Measurements from ENCODE around the gene ZNF592. TPM values are rescaled to one million over a fixed set of nuclear protein-coding genes. Genes with fewer than 3 reads are reported as not detected.

ZNF592 gene
- total and polyA plus RNA-seq, 10 donors, result 5.2 to 36.2 (median 32.5) TPM

- Histone ChIP-seq H3K4me1 (peaks cover 16 to 66% (median 27%) of the 10 kb centered on the region in 6 donors), H3K4me3 (no peak overlapping the region), H3K9me3 (no peaks in the 10 kb centered on the region), H3K36me3 (peaks cover 0 to 73% (median 36%) of the 10 kb centered on the region in 6 donors), H3K27ac (no peak overlapping the region), H3K27me3 (replicated peaks in 1 of 7) (no peaks in the 10 kb centered on the region)
- intact Hi-C loops (cut with DNase I; ENCODE audit: low total_unique reads), result loop anchor here (10.0 kb wide), 1 partner anchor 62 kb away; no protein-coding TSS in a partner anchor
- DNase-seq, result no peak
- no peak for TF ChIP-seq POLR2A (IDR thresholded peaks at IDR 0.05)
- TF ChIP-seq CTCF (IDR thresholded peaks at IDR 0.05 in 8 of 11, conservative IDR thresholded peaks at IDR 0.05 in 3 of 11), result no peak
- no peak for TF ChIP-seq POLR2AphosphoS5 (IDR thresholded peaks at IDR 0.05)
- WGBS, 5 donors, result 79 to 97% (median 87%) methylated on average over 6 of the region's 6 CpGs
Measured at GRCh38 chr15:84766461-84767035, 18.2 kb downstream of the ZNF592 start.

GRCh38 chr15:84772031-84772430 is 23.6 kb downstream of the ZNF592 start:
- Histone ChIP-seq H3K36me3 (peaks cover 0 to 86% (median 27%) of the 10 kb centered on the region in 6 donors), H3K4me1 (peaks cover 0 to 70% (median 33%) of the 10 kb centered on the region in 6 donors), H3K27me3 (replicated peaks in 1 of 7) (no peaks in the 10 kb centered on the region), H3K27ac (peak overlapping the region in 6 of 8 donors; percentile 2 to 59 (median 34)), H3K9me3 (no peaks in the 10 kb centered on the region), H3K4me3 (no peak overlapping the region)
- no peak for DNase-seq
- intact Hi-C loops (cut with DNase I; ENCODE audit: low total_unique reads), result no loop called here
- TF ChIP-seq POLR2A (IDR thresholded peaks at IDR 0.05), result no peak
- TF ChIP-seq CTCF (IDR thresholded peaks at IDR 0.05 in 8 of 11, conservative IDR thresholded peaks at IDR 0.05 in 3 of 11), result no peak
- TF ChIP-seq POLR2AphosphoS5 (IDR thresholded peaks at IDR 0.05), result no peak
- WGBS, 5 donors, result 51 to 73% (median 56%) methylated on average over 5 of the region's 5 CpGs

GRCh38 chr15:84772467-84772866 is 24.1 kb downstream of the ZNF592 start:
- H3K27me3 ChIP-seq (replicated peaks in 1 of 7), result no peaks in the 10 kb centered on the region
- no peak for DNase-seq
- no peaks in the 10 kb centered on the region for H3K9me3 ChIP-seq
- H3K4me3 ChIP-seq, result no peak overlapping the region
- H3K36me3 ChIP-seq, result peaks cover 0 to 81% (median 23%) of the 10 kb centered on the region in 6 donors
- intact Hi-C loops (cut with DNase I; ENCODE audit: low total_unique reads), result no loop called here
- TF ChIP-seq POLR2AphosphoS5 (IDR thresholded peaks at IDR 0.05), result no peak
- no peak for TF ChIP-seq CTCF (IDR thresholded peaks at IDR 0.05 in 8 of 11, conservative IDR thresholded peaks at IDR 0.05 in 3 of 11)
- TF ChIP-seq POLR2A (IDR thresholded peaks at IDR 0.05), result no peak
- H3K4me1 ChIP-seq, result peaks cover 0 to 70% (median 33%) of the 10 kb centered on the region in 6 donors
- 19 to 36% (median 24%) methylated on average over 2 of the region's 2 CpGs for WGBS, 5 donors
- peak overlapping the region in 6 of 8 donors; percentile 2 to 59 (median 34) for H3K27ac ChIP-seq

- TF ChIP-seq POLR2AphosphoS5 (IDR thresholded peaks at IDR 0.05) (no peak), POLR2A (IDR thresholded peaks at IDR 0.05) (no peak), CTCF (IDR thresholded peaks at IDR 0.05 in 8 of 11, conservative IDR thresholded peaks at IDR 0.05 in 3 of 11) (no peak)
- peak overlapping the region in 5 of 8 donors; percentile 15 to 59 (median 29) for H3K27ac ChIP-seq
- 44 to 71% (median 59%) methylated on average over 3 of the region's 3 CpGs for WGBS, 5 donors
Measured at GRCh38 chr15:84773716-84774115, 25.3 kb downstream of the ZNF592 start.

More at GRCh38 chr15:84773716-84774115, 25.3 kb downstream of the ZNF592 start:
- Histone ChIP-seq H3K36me3 (peaks cover 0 to 79% (median 15%) of the 10 kb centered on the region in 6 donors), H3K27me3 (replicated peaks in 1 of 7) (no peaks in the 10 kb centered on the region), H3K4me3 (no peak overlapping the region), H3K9me3 (no peaks in the 10 kb centered on the region), H3K4me1 (peaks cover 0 to 80% (median 35%) of the 10 kb centered on the region in 6 donors)
- no peak for DNase-seq
- intact Hi-C loops (cut with DNase I; ENCODE audit: low total_unique reads), result no loop called here

Measured in spleen (tissue), 11 donors.